Naive B cell (primary cell): ENCODE results near the gene ABCC3. TPM values are rescaled to one million over a fixed set of nuclear protein-coding genes. Genes with fewer than 3 reads are reported as not detected.
A peak's percentile ranks its signal among the peaks of the same experiment; 100 is the strongest.

ENCODE experiments used
- ATAC-seq, 2 donors: fragments of 150-1000 bp; cut with Tn5 transposase; 2 replicates each; pipeline ENCODE4 v1.10.0; 2021; ENCODE audit warnings: low read depth in 2 of 2, mild to moderate bottlenecking in 2 of 2, moderate library complexity in 2 of 2
- DNase-seq: peaks from one replicate; pipeline ENCODE4 v3.0.0; 2022
- H3K27ac Mint-ChIP-seq, 6 donors: one replicate each; pipeline ENCODE4 v1.8.0; 2020 to 2022; ENCODE audit warnings: mild to moderate bottlenecking in 6 of 6, mixed read lengths in 6 of 6, moderate library complexity in 5 of 6, inconsistent platforms in 2 of 6
- H3K27me3 Mint-ChIP-seq, 3 donors: one replicate each; pipeline ENCODE4 v1.8.0; 2021 to 2022; ENCODE audit warnings: mixed read lengths in 3 of 3, mild to moderate bottlenecking in 1 of 3
- H3K36me3 Mint-ChIP-seq, 2 donors: one replicate each; pipeline ENCODE4 v1.8.0; 2020 to 2022; ENCODE audit warnings: mixed read lengths in 2 of 2, inconsistent platforms in 1 of 2, mild to moderate bottlenecking in 1 of 2
- H3K4me1 Mint-ChIP-seq, 3 donors: one replicate each; pipeline ENCODE4 v1.8.0; 2020 to 2022; ENCODE audit warnings: mixed read lengths in 3 of 3, inconsistent platforms in 1 of 3, mild to moderate bottlenecking in 1 of 3, moderate library complexity in 1 of 3
- H3K4me3 Mint-ChIP-seq, 8 donors: one replicate each; pipeline ENCODE4 v1.8.0; 2020 to 2022; ENCODE audit warnings: mild to moderate bottlenecking in 8 of 8, mixed read lengths in 8 of 8, moderate library complexity in 8 of 8, inconsistent platforms in 2 of 8
- H3K9me3 Mint-ChIP-seq, 7 donors: one replicate each; pipeline ENCODE4 v1.8.0; 2020 to 2022; ENCODE audit warnings: mixed read lengths in 7 of 7, mild to moderate bottlenecking in 5 of 7, inconsistent platforms in 2 of 7, moderate library complexity in 1 of 7
- polyA plus RNA-seq, 6 donors: library from polyadenylated mRNA; unstranded; fragments of 300-500 nt; fragmentation: Illumina TruSeq; gene quantifications; one replicate each; pipeline ENCODE4 v1.2.3, GENCODE V29; 2021; ENCODE audit warnings: low read depth in 6 of 6

Gene ABCC3
- polyA plus RNA-seq, 6 donors from 2014 or later: 0.44 to 0.99 (median 0.76) TPM; not detected in 2

DNA sequence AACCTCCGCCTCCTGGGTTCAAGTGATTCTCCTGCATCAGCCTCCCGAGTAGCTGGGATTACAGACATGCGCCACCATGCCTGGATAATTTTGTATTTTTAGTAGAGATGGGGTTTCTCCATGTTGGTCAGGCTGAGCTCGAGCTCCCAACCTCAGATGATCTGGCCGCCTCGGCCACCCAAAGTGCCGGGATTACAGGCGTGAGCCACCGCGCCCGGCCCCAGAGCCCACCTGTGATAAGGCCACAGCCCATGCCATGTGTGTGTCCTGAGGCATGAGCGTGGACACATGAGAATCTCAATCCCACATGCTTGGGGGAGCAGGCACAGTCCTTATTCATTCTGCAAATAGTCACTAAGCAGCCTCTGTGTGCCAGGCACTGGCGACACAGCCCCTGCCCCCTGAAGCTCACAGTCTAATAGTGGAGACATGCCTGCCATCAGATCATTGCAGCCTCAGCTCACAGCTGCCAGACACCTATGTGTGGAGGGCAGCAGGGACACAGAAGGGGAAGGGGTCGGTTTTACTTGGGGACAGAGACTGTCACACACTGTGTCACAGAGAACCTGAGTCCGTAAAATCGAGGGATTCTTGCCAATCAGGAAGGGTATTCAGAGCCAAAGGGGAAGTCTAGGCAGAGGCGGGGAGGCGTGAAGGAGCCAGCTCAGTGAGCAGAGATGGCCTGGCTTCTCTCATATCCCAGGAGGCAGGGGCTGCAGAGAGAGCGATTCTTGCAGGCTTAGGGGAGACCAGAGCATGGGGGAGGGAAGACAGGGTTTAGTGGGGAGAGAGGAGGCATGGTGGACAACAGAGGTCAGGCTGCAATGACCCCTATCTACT is 9.4 kb upstream of the ABCC3 start:
- Mint-ChIP-seq H3K4me1 (peaks cover 0 to 7% (median under 1%) of the 10 kb centered on the region in 3 donors), H3K27ac (no peak overlapping the region), H3K9me3 (no peaks in the 10 kb centered on the region), H3K4me3 (no peak overlapping the region), H3K27me3 (peaks cover 26 to 87% (median 72%) of the 10 kb centered on the region in 3 donors), H3K36me3 (no peaks in the 10 kb centered on the region)
- DNase-seq: no peak
- ATAC-seq: no peak

DNA sequence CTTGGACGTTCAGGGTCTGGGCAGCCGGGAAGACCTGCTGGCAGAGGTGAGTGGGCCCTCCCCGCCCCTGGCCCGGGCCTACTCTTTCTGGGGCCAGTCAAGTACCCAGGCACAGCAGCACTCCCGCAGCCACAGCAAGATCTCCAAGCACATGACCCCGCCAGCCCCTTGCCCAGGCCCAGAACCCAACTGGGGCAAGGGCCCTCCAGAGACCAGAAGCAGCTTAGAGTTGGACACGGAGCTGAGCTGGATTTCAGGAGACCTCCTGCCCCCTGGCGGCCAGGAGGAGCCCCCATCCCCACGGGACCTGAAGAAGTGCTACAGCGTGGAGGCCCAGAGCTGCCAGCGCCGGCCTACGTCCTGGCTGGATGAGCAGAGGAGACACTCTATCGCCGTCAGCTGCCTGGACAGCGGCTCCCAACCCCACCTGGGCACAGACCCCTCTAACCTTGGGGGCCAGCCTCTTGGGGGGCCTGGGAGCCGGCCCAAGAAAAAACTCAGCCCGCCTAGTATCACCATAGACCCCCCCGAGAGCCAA is 8.6 kb upstream of the ABCC3 start:
- H3K4me3 Mint-ChIP-seq: no peak overlapping the region
- DNase-seq: peak; percentile 49
- no peaks in the 10 kb centered on the region for H3K36me3 Mint-ChIP-seq
- peaks cover 2 to 7% (median 5%) of the 10 kb centered on the region in 3 donors for H3K4me1 Mint-ChIP-seq
- H3K9me3 Mint-ChIP-seq: no peaks in the 10 kb centered on the region
- peak; percentile 80 to 81 for ATAC-seq
- peak overlapping the region in 1 of 6 donors; percentile 37 for H3K27ac Mint-ChIP-seq
- peaks cover 31 to 88% (median 71%) of the 10 kb centered on the region in 3 donors for H3K27me3 Mint-ChIP-seq

DNA sequence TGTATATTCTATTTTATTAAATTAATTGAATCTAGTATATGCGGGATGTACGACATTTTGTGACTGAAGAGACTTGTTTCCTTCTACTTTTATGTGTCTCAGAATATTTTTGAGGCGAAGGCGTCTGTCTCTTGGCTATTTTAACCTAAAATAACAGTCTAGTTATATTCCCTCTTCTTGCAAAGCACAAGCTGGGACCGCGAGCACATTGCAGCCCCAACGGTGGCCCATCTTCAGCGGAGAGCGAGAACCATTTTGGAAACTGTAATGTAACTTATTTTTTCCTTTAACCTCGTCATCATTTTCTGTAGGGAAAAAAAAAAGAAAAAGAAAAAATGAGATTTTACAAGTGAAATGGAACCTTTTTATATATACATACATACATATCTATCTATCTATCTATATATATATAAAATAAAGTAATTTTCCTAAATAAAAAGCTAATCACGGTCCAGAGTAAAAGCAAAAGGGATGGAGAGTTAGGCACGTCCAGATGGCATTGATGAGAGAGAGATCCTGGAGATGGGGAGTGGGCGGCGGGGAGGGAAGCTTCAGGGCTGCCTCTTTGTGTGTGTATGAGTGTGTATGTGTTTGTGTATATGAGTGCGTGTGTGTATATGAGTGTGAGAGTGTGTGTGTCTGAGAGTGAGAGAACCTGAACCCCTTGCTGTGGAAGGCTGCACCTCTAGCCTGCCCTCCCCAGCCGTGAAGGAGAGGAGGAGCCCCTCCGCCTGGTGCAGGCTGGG is 7.5 kb upstream of the ABCC3 start:
- Mint-ChIP-seq H3K27ac (no peak overlapping the region), H3K4me3 (no peak overlapping the region), H3K4me1 (peaks cover 2 to 7% (median 5%) of the 10 kb centered on the region in 3 donors), H3K36me3 (no peaks in the 10 kb centered on the region), H3K9me3 (peaks cover 0 to 3% (median 0%) of the 10 kb centered on the region in 7 donors), H3K27me3 (peaks cover 32 to 88% (median 71%) of the 10 kb centered on the region in 3 donors)
- ATAC-seq (no peak), DNase-seq (no peak)

DNA sequence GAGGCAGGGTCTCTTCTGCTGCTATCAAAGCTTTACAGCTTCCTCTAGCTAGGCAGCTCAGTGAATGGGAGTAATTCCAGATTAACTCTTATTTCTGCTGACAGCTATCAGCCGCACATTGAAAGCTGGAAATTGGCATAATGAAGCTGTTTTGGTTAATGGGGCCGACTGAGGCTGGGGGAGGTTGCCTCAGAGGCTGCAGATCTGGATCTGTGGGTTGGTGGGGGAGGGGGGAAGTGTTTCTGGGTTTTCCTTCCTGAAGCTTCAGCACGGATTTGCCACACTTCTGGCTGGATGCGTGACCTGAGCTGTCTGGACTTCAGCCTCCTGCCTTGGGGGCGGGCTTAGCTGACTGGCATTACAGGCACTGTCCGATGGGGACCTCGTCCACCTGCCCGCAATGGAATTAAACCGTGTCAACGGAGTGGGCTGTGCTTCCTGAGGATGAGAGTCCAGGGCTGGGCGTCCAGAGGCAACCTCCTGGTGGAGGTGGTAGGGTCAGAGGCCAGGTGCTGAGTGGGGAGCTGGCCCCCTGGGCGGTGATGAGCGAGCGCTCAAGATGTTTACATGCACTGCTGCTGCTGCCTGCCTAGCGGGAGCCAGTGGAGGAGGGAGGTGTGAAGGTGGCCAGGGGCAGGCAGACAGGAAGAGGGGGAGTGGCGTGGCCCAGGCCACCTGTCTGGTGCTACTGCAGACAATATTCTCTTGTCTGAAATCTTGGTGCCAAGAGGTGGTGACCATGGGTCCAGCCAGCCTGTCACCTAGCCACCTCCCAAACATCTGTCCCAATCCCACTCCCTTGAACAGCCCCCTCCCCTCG is 6.7 kb upstream of the ABCC3 start:
- Mint-ChIP-seq H3K27ac (peak overlapping the region in 1 of 6 donors; percentile 22), H3K4me1 (peaks cover 2 to 7% (median 5%) of the 10 kb centered on the region in 3 donors), H3K27me3 (peaks cover 36 to 91% (median 73%) of the 10 kb centered on the region in 3 donors), H3K36me3 (no peaks in the 10 kb centered on the region), H3K9me3 (peaks cover 0 to 3% (median 0%) of the 10 kb centered on the region in 7 donors), H3K4me3 (peak overlapping the region in 1 of 8 donors; percentile 37)
- no peak for DNase-seq
- ATAC-seq: no peak

DNA sequence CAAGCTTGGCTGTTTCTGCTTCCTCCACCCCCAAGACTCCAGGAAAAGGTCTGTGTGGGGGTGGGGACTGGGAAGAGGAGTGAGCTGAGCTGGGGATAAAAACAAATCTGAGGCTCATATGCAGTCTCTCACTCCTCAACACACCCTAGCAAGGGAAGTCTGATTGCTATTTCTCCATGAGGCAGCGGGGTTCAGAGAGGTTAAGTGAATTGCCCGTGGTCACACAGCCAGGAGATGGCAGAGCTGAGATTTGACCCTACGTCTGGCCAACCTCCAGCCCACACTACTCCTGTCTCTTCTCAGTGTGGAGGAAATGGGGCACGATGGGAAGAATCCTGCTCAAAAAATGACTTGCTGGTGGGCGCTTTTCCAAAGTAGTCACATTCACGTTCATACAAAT is 4.8 kb upstream of the ABCC3 start:
- ATAC-seq (no peak), DNase-seq (no peak)
- Mint-ChIP-seq H3K4me1 (peaks cover 5 to 9% (median 7%) of the 10 kb centered on the region in 3 donors), H3K27ac (no peak overlapping the region), H3K27me3 (peaks cover 42 to 94% (median 87%) of the 10 kb centered on the region in 3 donors), H3K4me3 (no peak overlapping the region), H3K36me3 (no peaks in the 10 kb centered on the region), H3K9me3 (peaks cover 0 to 3% (median 0%) of the 10 kb centered on the region in 7 donors)

- Mint-ChIP-seq H3K27me3 (peaks cover 38 to 88% (median 84%) of the 10 kb centered on the region in 3 donors), H3K4me3 (no peak overlapping the region), H3K27ac (no peak overlapping the region), H3K9me3 (peaks cover 0 to 3% (median 0%) of the 10 kb centered on the region in 7 donors), H3K36me3 (no peaks in the 10 kb centered on the region), H3K4me1 (peaks cover 3 to 9% (median 5%) of the 10 kb centered on the region in 3 donors)
- DNase-seq: peak; percentile 27
- peak; percentile 61 to 71 for ATAC-seq
Measured at GRCh38 chr17:50630524-50631194, 4.0 kb upstream of the ABCC3 start.

- no peak overlapping the region for H3K27ac Mint-ChIP-seq
- H3K4me1 Mint-ChIP-seq: peaks cover 0 to 9% (median 5%) of the 10 kb centered on the region in 3 donors
- DNase-seq (no peak), ATAC-seq (no peak)
- H3K36me3 Mint-ChIP-seq: no peaks in the 10 kb centered on the region
- H3K4me3 Mint-ChIP-seq: no peak overlapping the region
- H3K27me3 Mint-ChIP-seq: peaks cover 38 to 88% (median 85%) of the 10 kb centered on the region in 3 donors
- peaks cover 0 to 3% (median 0%) of the 10 kb centered on the region in 7 donors for H3K9me3 Mint-ChIP-seq
Measured at GRCh38 chr17:50631195-50631907, 3.3 kb upstream of the ABCC3 start.

GRCh38 chr17:50631908-50632571 is 2.6 kb upstream of the ABCC3 start:
- no peaks in the 10 kb centered on the region for H3K36me3 Mint-ChIP-seq
- no peak for DNase-seq
- ATAC-seq: no peak
- H3K27me3 Mint-ChIP-seq: peaks cover 38 to 88% (median 85%) of the 10 kb centered on the region in 3 donors
- peaks cover 0 to 3% (median 0%) of the 10 kb centered on the region in 7 donors for H3K9me3 Mint-ChIP-seq
- peak overlapping the region in 1 of 8 donors; percentile 49 for H3K4me3 Mint-ChIP-seq
- no peak overlapping the region for H3K27ac Mint-ChIP-seq
- H3K4me1 Mint-ChIP-seq: peaks cover 0 to 9% (median 5%) of the 10 kb centered on the region in 3 donors

DNA sequence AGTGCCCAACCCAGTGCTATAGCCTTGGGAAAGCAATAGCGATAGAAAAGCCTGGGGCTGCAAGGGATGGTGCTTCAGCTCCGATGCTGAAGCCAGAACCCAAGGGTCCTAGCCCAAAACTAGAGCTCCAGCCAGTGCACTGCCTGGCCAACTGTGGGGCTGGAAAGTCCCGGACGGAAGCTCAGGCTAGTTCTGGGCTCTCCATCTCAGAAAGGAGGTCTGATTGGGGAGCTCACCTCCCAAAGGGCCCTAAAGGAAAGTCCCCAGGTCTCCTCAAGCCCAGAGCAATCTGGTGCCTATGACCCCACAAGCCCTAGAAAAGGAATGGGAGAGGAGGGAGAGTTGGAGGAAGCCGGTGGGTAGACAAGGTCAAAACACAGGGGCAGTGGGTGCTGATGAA is 2.0 kb upstream of the ABCC3 start:
- peaks cover 0 to 9% (median 5%) of the 10 kb centered on the region in 3 donors for H3K4me1 Mint-ChIP-seq
- no peak overlapping the region for H3K27ac Mint-ChIP-seq
- H3K36me3 Mint-ChIP-seq: no peaks in the 10 kb centered on the region
- peaks cover 35 to 88% (median 85%) of the 10 kb centered on the region in 3 donors for H3K27me3 Mint-ChIP-seq
- H3K4me3 Mint-ChIP-seq: no peak overlapping the region
- DNase-seq: no peak
- ATAC-seq: no peak
- peaks cover 0 to 3% (median 0%) of the 10 kb centered on the region in 7 donors for H3K9me3 Mint-ChIP-seq

DNA sequence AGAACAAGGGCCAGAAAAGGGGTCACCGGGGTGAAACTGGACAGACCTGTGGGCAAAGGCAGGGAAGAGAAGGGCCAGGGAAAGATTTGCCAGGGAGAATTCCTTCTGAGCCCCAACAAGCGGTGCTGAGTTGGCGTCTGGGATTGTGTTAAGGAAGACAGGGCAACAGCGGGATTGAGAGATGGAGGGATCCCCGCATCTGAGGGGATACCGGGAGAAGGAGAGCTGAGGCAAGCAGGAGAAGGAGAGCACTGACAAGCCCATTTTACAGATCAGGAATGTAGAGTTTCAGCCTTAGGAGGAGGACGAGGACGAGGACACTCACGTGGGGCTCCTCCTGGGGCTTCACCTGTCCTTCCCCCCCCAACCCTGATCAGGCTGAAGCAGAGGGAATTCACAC is 998 bp upstream of the ABCC3 start:
- Mint-ChIP-seq H3K9me3 (peaks cover 0 to 3% (median 0%) of the 10 kb centered on the region in 7 donors), H3K36me3 (no peaks in the 10 kb centered on the region), H3K27me3 (peaks cover 40 to 88% (median 86%) of the 10 kb centered on the region in 3 donors), H3K4me3 (peak overlapping the region in 1 of 8 donors; percentile 48), H3K4me1 (peaks cover 0 to 9% (median 5%) of the 10 kb centered on the region in 3 donors), H3K27ac (no peak overlapping the region)
- ATAC-seq (no peak), DNase-seq (no peak)

- ATAC-seq (no peak), DNase-seq (no peak)
- H3K27me3 Mint-ChIP-seq: peaks cover 47 to 80% (median 78%) of the 10 kb centered on the region in 3 donors
- peaks cover 0 to 9% (median 5%) of the 10 kb centered on the region in 3 donors for H3K4me1 Mint-ChIP-seq
- H3K4me3 Mint-ChIP-seq: peak overlapping the region in 1 of 8 donors; percentile 25
- H3K27ac Mint-ChIP-seq: no peak overlapping the region
- peaks cover 0 to 3% (median 0%) of the 10 kb centered on the region in 7 donors for H3K9me3 Mint-ChIP-seq
- no peaks in the 10 kb centered on the region for H3K36me3 Mint-ChIP-seq
Measured at GRCh38 chr17:50634915-50635731, 442 bp downstream of the ABCC3 start.
